AG09309 (cell line): Measurements from ENCODE around the gene CYBRD1.

Experiments used
- DNase-seq: peaks from one replicate; pipeline ENCODE4 v3.0.0-alpha.2; 2010; ENCODE audit warnings: low read depth
- H3K4me3 ChIP-seq: 2 replicates; pipeline ENCODE4 v1.5.1; 2011; ENCODE audit warnings: mild to moderate bottlenecking, low read depth, low read length, moderate library complexity; ENCODE audit not compliant: control insufficient read depth
- CTCF ChIP-seq: IDR thresholded peaks from 2 replicates; pipeline ENCODE4 v1.5.1; 2011; ENCODE audit warnings: mild to moderate bottlenecking, low read depth, low read length, inconsistent platforms; ENCODE audit not compliant: insufficient read depth, control insufficient read depth; ENCODE audit errors: missing control alignments

The CYBRD1 gene

GRCh38 chr2:171563301-171563700 lies 41.0 kb downstream of the CYBRD1 start:
- no peak for DNase-seq
- no peak for TF ChIP-seq CTCF
- no peak overlapping the region for H3K4me3 ChIP-seq

- no peak overlapping the region for H3K4me3 ChIP-seq
- no peak for TF ChIP-seq CTCF
- no peak for DNase-seq
Measured at GRCh38 chr2:171564463-171564862, 42.2 kb downstream of the CYBRD1 start.

GRCh38 chr2:171566057-171566456 lies 43.8 kb downstream of the CYBRD1 start:
- no peak overlapping the region for H3K4me3 ChIP-seq
- no peak for DNase-seq
- TF ChIP-seq CTCF, result no peak

- H3K4me3 ChIP-seq, result no peak overlapping the region
- TF ChIP-seq CTCF, result no peak
Measured at GRCh38 chr2:171566753-171567152, 44.5 kb downstream of the CYBRD1 start.

GRCh38 chr2:171568089-171568488 lies 45.8 kb downstream of the CYBRD1 start:
- DNase-seq, result no peak
- H3K4me3 ChIP-seq, result no peak overlapping the region
- no peak for TF ChIP-seq CTCF

More at GRCh38 chr2:171566753-171567152, 44.5 kb downstream of the CYBRD1 start:
- no peak for DNase-seq

GRCh38 chr2:171571721-171572120 lies 49.4 kb downstream of the CYBRD1 start:
- no peak for TF ChIP-seq CTCF
- no peak for DNase-seq
- H3K4me3 ChIP-seq, result no peak overlapping the region
